CD1c-positive myeloid dendritic cell (primary cell): Measurements from ENCODE around the gene STYXL1.

ENCODE experiments used
- DNase-seq: peaks from one replicate; pipeline ENCODE4 v3.0.0-alpha.2; 2016; ENCODE audit errors: extremely low spot score

Gene STYXL1

DNA sequence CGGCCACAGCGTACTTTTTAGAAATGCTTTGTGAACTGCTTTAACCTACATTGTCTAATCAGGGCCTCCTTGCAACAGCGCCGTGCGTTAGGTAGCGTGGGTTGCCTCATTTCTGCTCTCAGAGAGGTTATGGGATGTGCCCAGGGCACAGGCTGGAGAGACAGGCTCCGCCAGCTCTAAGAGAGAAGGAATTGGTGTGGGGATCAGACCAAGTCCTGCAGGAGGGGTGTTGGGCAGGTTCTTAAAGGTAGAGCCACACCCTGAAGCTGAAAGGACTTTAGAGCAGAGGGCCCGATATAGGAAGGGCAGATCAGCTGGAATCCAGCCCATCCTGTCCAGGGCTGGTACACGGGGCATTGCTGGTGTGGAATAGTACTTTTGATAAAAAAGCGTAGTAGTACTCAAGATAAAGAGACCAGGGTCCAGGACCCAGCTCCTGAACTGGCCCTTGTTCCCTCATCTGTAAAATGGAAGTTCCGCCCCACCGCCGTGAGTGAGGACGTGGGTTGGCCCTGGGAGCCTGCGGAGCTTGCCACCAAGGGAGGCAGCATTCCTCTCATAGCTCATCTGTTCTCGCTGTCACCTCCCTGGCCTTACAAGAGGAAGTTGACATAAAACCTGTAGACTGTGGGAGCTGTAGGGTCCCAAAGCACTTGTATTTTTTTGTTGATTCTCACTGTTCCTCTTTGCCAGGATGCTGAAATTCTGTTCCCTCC is 90.6 kb downstream of the STYXL1 start:
- DNase-seq = no peak

GRCh38 chr7:75955331-75955955 is 92.4 kb downstream of the STYXL1 start:
- no peak for DNase-seq

- peak; percentile 87 for DNase-seq
These were observed 93.9 kb downstream of the STYXL1 start for GRCh38 chr7:75953931-75954330.

DNA sequence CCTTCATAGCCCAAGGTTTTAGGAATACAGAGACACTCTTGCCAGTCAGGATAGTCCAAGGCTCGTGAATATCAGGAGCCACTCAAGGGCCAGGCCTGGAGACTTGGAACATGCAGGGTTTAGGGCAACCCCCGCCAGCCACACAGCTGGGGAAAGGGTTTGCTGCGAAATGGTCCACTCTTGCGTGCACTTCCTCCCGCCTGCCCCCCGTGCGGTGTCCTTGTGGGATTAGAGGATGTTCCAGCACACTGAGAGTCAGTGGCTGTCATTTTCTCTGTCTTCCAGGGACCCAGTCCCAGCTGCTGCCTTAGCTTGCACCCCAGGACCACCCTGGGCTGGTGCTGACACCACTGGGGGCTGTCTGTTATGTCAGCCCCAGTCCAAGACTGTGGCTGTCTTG is 94.4 kb downstream of the STYXL1 start:
- DNase-seq = peak; percentile 35

- peak; percentile 82 for DNase-seq
These were observed 96.3 kb downstream of the STYXL1 start for GRCh38 chr7:75951506-75951905.

DNA sequence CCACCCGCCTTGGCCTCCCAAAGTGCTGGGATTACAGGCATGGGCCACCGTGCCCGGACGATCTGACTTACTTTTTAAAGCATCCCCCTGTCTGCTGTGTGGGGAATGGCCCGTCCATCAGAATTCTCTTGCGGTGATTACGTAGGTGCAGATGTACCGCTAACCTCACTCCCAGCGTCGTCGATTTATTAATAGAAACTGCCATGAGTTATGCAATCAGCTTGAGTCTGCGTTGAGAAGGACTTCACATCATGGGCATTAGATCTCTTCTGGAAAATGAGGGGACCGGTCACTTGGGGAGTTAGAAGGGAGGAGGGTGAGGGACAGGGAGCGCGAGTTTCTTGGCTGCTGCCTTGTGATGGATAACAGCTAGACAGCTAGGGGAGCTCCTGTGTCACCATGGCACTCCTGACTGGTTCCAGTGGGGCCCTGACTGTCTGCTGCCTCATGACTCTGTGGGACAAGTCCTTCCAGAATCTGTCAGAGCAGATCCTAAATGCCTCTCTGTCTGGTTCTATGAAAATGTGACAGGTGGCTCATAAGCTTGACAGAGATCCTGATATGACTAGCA is 97.6 kb downstream of the STYXL1 start:
- no peak for DNase-seq

- DNase-seq = no peak
These were observed 99.6 kb downstream of the STYXL1 start for GRCh38 chr7:75948179-75948578.
